ENCODE measurements around the gene PTX3.

Gene PTX3

DNA sequence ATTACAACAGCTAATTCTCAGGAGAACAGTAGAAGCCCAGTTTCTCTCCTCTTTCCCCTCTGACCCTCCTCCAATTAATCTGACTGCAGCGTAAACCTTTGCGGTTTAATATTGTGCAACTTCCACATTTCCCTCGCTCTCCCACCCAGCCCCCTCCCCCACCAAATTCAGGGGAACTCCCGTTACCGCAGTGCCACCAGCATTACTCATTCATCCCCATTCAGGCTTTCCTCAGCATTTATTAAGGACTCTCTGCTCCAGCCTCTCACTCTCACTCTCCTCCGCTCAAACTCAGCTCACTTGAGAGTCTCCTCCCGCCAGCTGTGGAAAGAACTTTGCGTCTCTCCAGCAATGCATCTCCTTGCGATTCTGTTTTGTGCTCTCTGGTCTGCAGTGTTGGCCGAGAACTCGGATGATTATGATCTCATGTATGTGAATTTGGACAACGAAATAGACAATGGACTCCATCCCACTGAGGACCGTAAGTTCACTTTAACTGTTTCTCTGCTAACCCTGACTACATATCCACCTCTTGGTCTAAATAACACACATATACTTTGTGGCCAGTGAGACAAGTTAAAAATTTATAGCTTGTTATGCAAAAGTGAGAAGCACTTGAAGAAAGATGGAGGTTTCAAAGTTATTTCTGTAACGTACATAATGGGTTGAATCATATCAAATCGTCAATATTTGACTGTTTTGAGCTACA, at the start of gene PTX3:
PTX3 (plus strand) TSS at position 268 of the 709 bp plus-strand sequence; CDS start at position 352, 84 bp downstream.
- POLR2A ChIA-PET = interaction anchor here (1.1 kb wide), 3 partner anchors 28 to 261 kb away, joined by 3 to 4 read pairs (median 3); no protein-coding TSS in a partner anchor
- TF ChIP-seq NFRKB (IDR thresholded peaks at IDR 0.05) = no peak
- CTCF ChIA-PET = interaction anchor here (0.7 to 0.8 kb wide), 2 partner anchors 66 to 1381 kb away, joined by 3 to 5 read pairs; partner anchors contain the start of gene VEPH1
- DNase-seq (ENCODE audit: extremely low spot score) = peak; percentile 30

DNA sequence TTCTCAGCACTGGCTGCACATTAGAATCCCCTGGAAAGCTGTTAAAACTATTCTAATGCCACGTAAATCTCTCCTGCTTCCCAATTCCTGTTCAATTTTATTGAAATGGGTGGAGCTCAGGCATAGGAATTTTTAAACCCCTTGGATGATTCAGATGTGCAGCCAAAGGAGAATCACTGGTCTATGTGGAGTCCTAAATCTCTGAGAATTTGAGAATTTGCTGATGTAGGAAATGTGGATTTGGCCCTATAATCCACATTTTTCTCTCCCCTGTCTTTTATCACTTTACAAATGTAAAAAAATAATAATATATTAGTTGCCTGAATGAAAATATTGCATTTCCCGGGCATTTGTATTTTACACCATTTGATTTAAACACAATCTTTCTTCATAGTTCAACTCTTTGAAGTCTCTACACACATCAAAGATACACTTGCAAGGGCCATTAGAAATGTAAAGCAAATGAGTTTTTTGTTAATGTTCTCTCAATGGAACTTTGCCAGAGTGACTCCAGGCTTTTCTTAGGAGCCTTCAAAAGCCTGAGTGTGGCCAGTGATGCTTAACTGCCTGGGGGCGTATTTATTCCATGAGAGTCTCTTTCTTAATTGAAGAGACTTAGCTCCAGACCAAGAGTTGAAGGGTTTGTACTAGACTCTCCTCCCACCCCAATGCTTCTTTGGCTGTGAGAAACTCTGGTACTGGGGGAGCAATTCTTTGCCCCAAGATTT, 48.8 kb upstream of the PTX3 start:
- DNase-seq (ENCODE audit: extremely low spot score) = no peak
- no peak for TF ChIP-seq FOXA1 (IDR thresholded peaks at IDR 0.05)
- no peak for TF ChIP-seq ARNT (IDR thresholded peaks at IDR 0.05)
- TF ChIP-seq SP1 (IDR thresholded peaks at IDR 0.05) = no peak
- TF ChIP-seq FOXM1 (IDR thresholded peaks at IDR 0.05; ENCODE audit: borderline replicate concordance) = no peak
- no peak for TF ChIP-seq LEF1 (IDR thresholded peaks at IDR 0.05; ENCODE audit: borderline replicate concordance)
- TF ChIP-seq ELF4 (IDR thresholded peaks at IDR 0.05) = no peak
- no peak for TF ChIP-seq CTBP1 (IDR thresholded peaks at IDR 0.05; ENCODE audit: borderline replicate concordance)
- TF ChIP-seq NFRKB (IDR thresholded peaks at IDR 0.05) = no peak
- no peak for TF ChIP-seq SUZ12 (IDR thresholded peaks at IDR 0.05)
- TF ChIP-seq TARDBP (IDR thresholded peaks at IDR 0.05) = no peak
- TF ChIP-seq BHLHE40 (IDR thresholded peaks at IDR 0.05; ENCODE audit: borderline replicate concordance) = no peak
- no peak for TF ChIP-seq FOXK2 (IDR thresholded peaks at IDR 0.05)
- TF ChIP-seq ZNF384 (IDR thresholded peaks at IDR 0.05) = no peak
- ChIA-PET POLR2A (no interaction called here), CTCF (no interaction called here)

DNA sequence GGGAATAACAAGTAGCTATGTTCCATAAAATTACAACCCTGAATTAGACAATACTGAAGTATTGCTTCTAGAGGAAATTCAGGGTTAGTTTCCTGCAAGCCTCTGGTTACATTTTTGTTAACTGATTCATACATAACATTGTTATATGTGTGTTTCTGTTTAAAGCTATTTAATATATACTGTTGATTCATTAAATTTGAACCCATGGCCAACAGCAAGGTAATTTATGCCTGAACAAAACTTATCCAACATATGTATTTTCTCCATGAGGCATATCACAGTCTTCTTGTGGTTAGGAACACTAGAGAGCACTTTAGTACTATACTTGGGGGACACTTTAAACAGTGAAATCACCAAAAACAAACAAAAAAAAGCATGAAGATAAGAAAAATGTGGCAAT, 47.7 kb upstream of the PTX3 start:
- POLR2A ChIA-PET = no interaction called here
- TF ChIP-seq CTBP1 (IDR thresholded peaks at IDR 0.05; ENCODE audit: borderline replicate concordance) (no peak), HDGF (IDR thresholded peaks at IDR 0.05; ENCODE audit: borderline replicate concordance) (no peak), SUZ12 (IDR thresholded peaks at IDR 0.05) (no peak), BHLHE40 (IDR thresholded peaks at IDR 0.05; ENCODE audit: borderline replicate concordance) (no peak), NFRKB (IDR thresholded peaks at IDR 0.05) (no peak), ARNT (IDR thresholded peaks at IDR 0.05) (no peak), FOXA1 (IDR thresholded peaks at IDR 0.05) (no peak)
- TF ChIP-seq, protein P1, sequence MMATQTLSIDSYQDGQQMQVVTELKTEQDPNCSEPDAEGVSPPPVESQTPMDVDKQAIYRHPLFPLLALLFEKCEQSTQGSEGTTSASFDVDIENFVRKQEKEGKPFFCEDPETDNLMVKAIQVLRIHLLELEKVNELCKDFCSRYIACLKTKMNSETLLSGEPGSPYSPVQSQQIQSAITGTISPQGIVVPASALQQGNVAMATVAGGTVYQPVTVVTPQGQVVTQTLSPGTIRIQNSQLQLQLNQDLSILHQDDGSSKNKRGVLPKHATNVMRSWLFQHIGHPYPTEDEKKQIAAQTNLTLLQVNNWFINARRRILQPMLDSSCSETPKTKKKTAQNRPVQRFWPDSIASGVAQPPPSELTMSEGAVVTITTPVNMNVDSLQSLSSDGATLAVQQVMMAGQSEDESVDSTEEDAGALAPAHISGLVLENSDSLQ (IDR thresholded peaks at IDR 0.05) = no peak
- no peak for DNase-seq (ENCODE audit: extremely low spot score)
- CTCF ChIA-PET = no interaction called here

DNA sequence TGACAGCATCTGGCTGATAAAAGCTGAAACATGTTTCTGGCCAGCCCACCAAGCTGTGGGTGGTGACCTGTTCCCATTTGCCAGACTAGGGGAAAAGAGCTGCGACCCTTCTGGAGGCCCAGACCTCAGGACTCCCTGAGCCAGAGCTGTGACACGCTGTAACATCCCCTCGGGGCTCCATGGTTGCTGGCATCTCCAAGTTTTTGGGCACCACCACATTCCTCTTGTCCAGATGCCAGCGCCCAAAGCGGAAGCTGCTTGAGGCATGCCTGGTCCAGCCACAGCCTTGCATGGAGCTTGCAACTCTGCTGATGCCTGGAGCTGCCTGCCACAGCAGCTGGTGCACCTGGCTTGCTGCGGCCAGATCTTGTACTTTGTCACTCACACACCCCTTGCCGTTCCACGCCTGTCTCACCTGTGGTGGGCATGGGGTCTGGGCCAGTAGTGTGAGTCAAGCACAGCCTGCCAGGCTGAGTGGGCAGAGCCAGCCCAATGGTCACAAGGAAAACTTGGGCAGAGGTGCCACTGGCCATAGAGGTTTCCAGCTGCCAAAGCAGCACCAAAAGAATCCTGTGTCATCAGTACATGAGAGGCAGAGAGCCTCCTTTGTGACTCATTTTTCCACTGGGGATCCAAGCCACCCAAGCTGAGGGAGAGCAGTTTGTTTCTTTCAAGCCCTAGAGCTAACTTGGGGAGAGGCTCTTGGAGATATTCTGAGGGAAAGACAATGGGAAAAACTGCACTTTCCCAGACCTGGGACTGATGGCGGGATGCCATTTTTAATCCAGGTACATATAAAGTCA, 45.7 kb upstream of the PTX3 start:
- DNase-seq (ENCODE audit: extremely low spot score) = no peak
- ChIA-PET CTCF (no interaction called here), POLR2A (interaction anchor here (0.7 kb wide), 1 partner anchor 47 kb away, joined by 3 read pairs; no protein-coding TSS in a partner anchor)
- TF ChIP-seq SUZ12 (IDR thresholded peaks at IDR 0.05) (no peak), HDGF (IDR thresholded peaks at IDR 0.05; ENCODE audit: borderline replicate concordance) (no peak), L3MBTL2 (conservative IDR thresholded peaks at IDR 0.05) (no peak), FOXK2 (IDR thresholded peaks at IDR 0.05) (no peak), BHLHE40 (IDR thresholded peaks at IDR 0.05; ENCODE audit: borderline replicate concordance) (no peak), FOXM1 (IDR thresholded peaks at IDR 0.05; ENCODE audit: borderline replicate concordance) (no peak), ELF4 (IDR thresholded peaks at IDR 0.05) (no peak), FOXA1 (IDR thresholded peaks at IDR 0.05) (no peak), ARNT (IDR thresholded peaks at IDR 0.05) (no peak), ZNF384 (IDR thresholded peaks at IDR 0.05) (no peak), TARDBP (IDR thresholded peaks at IDR 0.05) (no peak), NFRKB (IDR thresholded peaks at IDR 0.05) (no peak), CTBP1 (IDR thresholded peaks at IDR 0.05; ENCODE audit: borderline replicate concordance) (no peak), SP1 (IDR thresholded peaks at IDR 0.05) (no peak), LEF1 (IDR thresholded peaks at IDR 0.05; ENCODE audit: borderline replicate concordance) (no peak)
- TF ChIP-seq, protein P1 (IDR thresholded peaks at IDR 0.05) = no peak

DNA sequence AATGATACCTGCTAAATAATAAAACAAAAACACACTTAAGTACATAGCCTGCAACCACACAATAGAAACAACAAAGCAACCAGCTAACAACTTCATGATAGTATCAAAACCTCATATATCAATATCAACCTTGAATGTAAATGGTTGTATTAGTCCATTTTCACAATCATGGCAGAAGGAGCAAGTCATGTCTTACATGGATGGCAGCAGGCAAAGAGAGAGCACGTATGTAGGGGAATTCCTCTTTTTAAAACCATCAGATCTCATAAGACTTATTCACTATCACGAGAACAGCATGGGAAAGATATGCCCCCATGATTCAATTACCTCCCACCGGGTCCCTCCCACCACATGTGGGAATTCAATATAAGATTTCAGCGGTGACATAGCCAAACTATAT, 44.5 kb upstream of the PTX3 start:
- POLR2A ChIA-PET = no interaction called here
- no peak for DNase-seq (ENCODE audit: extremely low spot score)
- TF ChIP-seq NFRKB (IDR thresholded peaks at IDR 0.05) = no peak
- CTCF ChIA-PET = no interaction called here

DNA sequence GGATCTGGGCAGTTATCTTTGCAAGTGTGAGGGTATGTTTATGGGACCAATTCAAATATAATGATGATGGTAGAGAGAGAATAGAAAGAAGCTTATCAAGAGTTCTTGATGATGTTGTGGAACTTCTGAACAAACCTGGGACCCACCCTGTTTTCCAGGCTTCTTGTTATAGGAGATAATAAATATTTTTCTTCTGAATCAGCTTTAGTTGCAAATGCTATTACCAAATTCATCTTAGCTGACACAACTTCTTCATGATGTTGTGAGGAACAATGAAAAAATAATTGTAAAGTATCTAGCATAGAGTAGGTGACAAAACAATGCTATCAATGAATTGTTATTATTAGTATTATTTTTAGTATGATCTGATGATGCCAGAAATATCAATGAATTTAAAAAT, 43.5 kb upstream of the PTX3 start:
- POLR2A ChIA-PET = no interaction called here
- CTCF ChIA-PET = no interaction called here
- DNase-seq (ENCODE audit: extremely low spot score) = no peak
- no peak for TF ChIP-seq BHLHE40 (IDR thresholded peaks at IDR 0.05; ENCODE audit: borderline replicate concordance)
- no peak for TF ChIP-seq NFRKB (IDR thresholded peaks at IDR 0.05)
- no peak for TF ChIP-seq ELF4 (IDR thresholded peaks at IDR 0.05)
- no peak for TF ChIP-seq LEF1 (IDR thresholded peaks at IDR 0.05; ENCODE audit: borderline replicate concordance)
- no peak for TF ChIP-seq L3MBTL2 (conservative IDR thresholded peaks at IDR 0.05)
- no peak for TF ChIP-seq FOXM1 (IDR thresholded peaks at IDR 0.05; ENCODE audit: borderline replicate concordance)
- no peak for TF ChIP-seq SP1 (IDR thresholded peaks at IDR 0.05)
- TF ChIP-seq HDGF (IDR thresholded peaks at IDR 0.05; ENCODE audit: borderline replicate concordance) = no peak
- TF ChIP-seq FOXA1 (IDR thresholded peaks at IDR 0.05) = no peak
- TF ChIP-seq CTBP1 (IDR thresholded peaks at IDR 0.05; ENCODE audit: borderline replicate concordance) = no peak
- TF ChIP-seq FOXK2 (IDR thresholded peaks at IDR 0.05) = no peak
- TF ChIP-seq SUZ12 (IDR thresholded peaks at IDR 0.05) = no peak
- TF ChIP-seq TARDBP (IDR thresholded peaks at IDR 0.05) = no peak
- TF ChIP-seq ZNF384 (IDR thresholded peaks at IDR 0.05) = no peak
- TF ChIP-seq, protein P1 (IDR thresholded peaks at IDR 0.05) = no peak
- no peak for TF ChIP-seq ARNT (IDR thresholded peaks at IDR 0.05)

Data from HEK293T (cell line).